Measurements from ENCODE around the gene EPHA4.

The EPHA4 gene

GRCh38 chr2:221610675-221611074 lies 38.6 kb upstream of the EPHA4 start:
- TF ChIP-seq REST (IDR thresholded peaks at IDR 0.05; ENCODE audit: low read depth): no peak
- no peak for TF ChIP-seq YY1 (IDR thresholded peaks at IDR 0.05; ENCODE audit: low read depth)
- no peak for TF ChIP-seq RAD21 (IDR thresholded peaks at IDR 0.05; ENCODE audit: low read depth)
- TF ChIP-seq ZBTB7A (IDR thresholded peaks at IDR 0.05; ENCODE audit: low read depth): no peak
- TF ChIP-seq TEAD4 (IDR thresholded peaks at IDR 0.05): no peak
- TF ChIP-seq MAX (IDR thresholded peaks at IDR 0.05): no peak
- no peak for TF ChIP-seq FOXM1 (IDR thresholded peaks at IDR 0.05; ENCODE audit: borderline replicate concordance, low read depth)
- no peak for TF ChIP-seq EGR1 (IDR thresholded peaks at IDR 0.05)
- no peak for TF ChIP-seq TAF1 (IDR thresholded peaks at IDR 0.05; ENCODE audit: low read depth)
- no peak for TF ChIP-seq USF1 (IDR thresholded peaks at IDR 0.05)
- TF ChIP-seq CREB1 (IDR thresholded peaks at IDR 0.05; ENCODE audit: low read depth): no peak
- TF ChIP-seq TCF12 (IDR thresholded peaks at IDR 0.05; ENCODE audit: low read depth): no peak
- TF ChIP-seq CEBPB (IDR thresholded peaks at IDR 0.05): no peak
- TF ChIP-seq NFIC (IDR thresholded peaks at IDR 0.05): no peak
- TF ChIP-seq EP300 (IDR thresholded peaks at IDR 0.05; ENCODE audit: borderline replicate concordance): no peak

- TF ChIP-seq USF1 (IDR thresholded peaks at IDR 0.05) (no peak), FOXM1 (IDR thresholded peaks at IDR 0.05; ENCODE audit: borderline replicate concordance, low read depth) (no peak), TEAD4 (IDR thresholded peaks at IDR 0.05) (no peak), TAF1 (IDR thresholded peaks at IDR 0.05; ENCODE audit: low read depth) (no peak), EP300 (IDR thresholded peaks at IDR 0.05; ENCODE audit: borderline replicate concordance) (no peak), CEBPB (IDR thresholded peaks at IDR 0.05) (no peak), NFIC (IDR thresholded peaks at IDR 0.05) (no peak), ZBTB7A (IDR thresholded peaks at IDR 0.05; ENCODE audit: low read depth) (no peak), REST (IDR thresholded peaks at IDR 0.05; ENCODE audit: low read depth) (no peak), YY1 (IDR thresholded peaks at IDR 0.05; ENCODE audit: low read depth) (no peak), EGR1 (IDR thresholded peaks at IDR 0.05) (no peak), MAX (IDR thresholded peaks at IDR 0.05) (no peak), TCF12 (IDR thresholded peaks at IDR 0.05; ENCODE audit: low read depth) (no peak), RAD21 (IDR thresholded peaks at IDR 0.05; ENCODE audit: low read depth) (no peak), CREB1 (IDR thresholded peaks at IDR 0.05; ENCODE audit: low read depth) (no peak)
Measured at GRCh38 chr2:221610255-221610654, 38.2 kb upstream of the EPHA4 start.

GRCh38 chr2:221608442-221608841 lies 36.3 kb upstream of the EPHA4 start:
- TF ChIP-seq CREB1 (IDR thresholded peaks at IDR 0.05; ENCODE audit: low read depth): no peak
- TF ChIP-seq MAX (IDR thresholded peaks at IDR 0.05): no peak
- no peak for TF ChIP-seq EGR1 (IDR thresholded peaks at IDR 0.05)

GRCh38 chr2:221606424-221606823 lies 34.3 kb upstream of the EPHA4 start:
- TF ChIP-seq ZBTB7A (IDR thresholded peaks at IDR 0.05; ENCODE audit: low read depth) (no peak), YY1 (IDR thresholded peaks at IDR 0.05; ENCODE audit: low read depth) (no peak), REST (IDR thresholded peaks at IDR 0.05; ENCODE audit: low read depth) (no peak), NFIC (IDR thresholded peaks at IDR 0.05) (no peak), RAD21 (IDR thresholded peaks at IDR 0.05; ENCODE audit: low read depth) (no peak), TEAD4 (IDR thresholded peaks at IDR 0.05) (no peak), CREB1 (IDR thresholded peaks at IDR 0.05; ENCODE audit: low read depth) (no peak), EGR1 (IDR thresholded peaks at IDR 0.05) (no peak), FOXM1 (IDR thresholded peaks at IDR 0.05; ENCODE audit: borderline replicate concordance, low read depth) (no peak), EP300 (IDR thresholded peaks at IDR 0.05; ENCODE audit: borderline replicate concordance) (no peak), TCF12 (IDR thresholded peaks at IDR 0.05; ENCODE audit: low read depth) (no peak), CEBPB (IDR thresholded peaks at IDR 0.05) (no peak), MAX (IDR thresholded peaks at IDR 0.05) (no peak), USF1 (IDR thresholded peaks at IDR 0.05) (no peak), TAF1 (IDR thresholded peaks at IDR 0.05; ENCODE audit: low read depth) (no peak)
